RWPE2 (cell line): ENCODE measurements around the gene ACAD9.

Experiments
- ATAC-seq: fragments of 200-7000 bp; cut with Tn5 transposase; 3 replicates; pipeline ENCODE4 v1.9.1; 2021; ENCODE audit warnings: low read depth
- DNase-seq: peaks from one replicate; pipeline ENCODE4 v3.0.0-alpha.2; 2020; ENCODE audit warnings: low spot score
- H3K27ac ChIP-seq: fragments of 450-650 bp; 2 replicates; pipeline ENCODE4 v1.5.1; 2017; ENCODE audit warnings: mild to moderate bottlenecking; ENCODE audit not compliant: poor library complexity, severe bottlenecking
- H3K27me3 ChIP-seq: fragments of 250-450 bp; sonication (Bioruptor Pico); 2 replicates; pipeline ENCODE4 v1.5.1; 2021; ENCODE audit warnings: mild to moderate bottlenecking, moderate library complexity; ENCODE audit not compliant: insufficient read depth, poor library complexity, severe bottlenecking
- H3K36me3 ChIP-seq: fragments of 250-450 bp; sonication (Bioruptor Pico); 2 replicates; pipeline ENCODE4 v1.5.1; 2020; ENCODE audit warnings: low read depth, mild to moderate bottlenecking, moderate library complexity
- H3K4me1 ChIP-seq: fragments of 250-450 bp; sonication (Bioruptor Pico); 2 replicates; pipeline ENCODE4 v1.5.1; 2021; ENCODE audit warnings: mild to moderate bottlenecking, moderate library complexity; ENCODE audit not compliant: insufficient read depth, poor library complexity, severe bottlenecking
- H3K4me3 ChIP-seq: fragments of 250-450 bp; sonication (Bioruptor Pico); 2 replicates; pipeline ENCODE4 v1.5.1; 2021; ENCODE audit warnings: mild to moderate bottlenecking, moderate library complexity; ENCODE audit not compliant: severe bottlenecking
- H3K9me3 ChIP-seq: fragments of 250-450 bp; sonication (Bioruptor Pico); 2 replicates; pipeline ENCODE4 v1.5.1; 2021; ENCODE audit warnings: mild to moderate bottlenecking, moderate library complexity; ENCODE audit not compliant: severe bottlenecking
- TF ChIP-seq, protein P1 (sequence below): fragments of 450-650 bp; IDR thresholded peaks from one replicate; pipeline ENCODE4 v1.5.1; 2017; ENCODE audit warnings: mild to moderate bottlenecking, moderate library complexity; ENCODE audit not compliant: poor library complexity, severe bottlenecking

ACAD9 gene

GRCh38 chr3:128846486-128846891 is 32.9 kb upstream of the ACAD9 start:
- no peaks in the 10 kb centered on the region for H3K9me3 ChIP-seq
- no peak overlapping the region for H3K27ac ChIP-seq
- DNase-seq, result no peak
- H3K36me3 ChIP-seq, result no peaks in the 10 kb centered on the region
- no peak for ATAC-seq
- H3K4me3 ChIP-seq, result no peak overlapping the region
- H3K27me3 ChIP-seq, result no peaks in the 10 kb centered on the region
- no peaks in the 10 kb centered on the region for H3K4me1 ChIP-seq
- TF ChIP-seq, protein P1, sequence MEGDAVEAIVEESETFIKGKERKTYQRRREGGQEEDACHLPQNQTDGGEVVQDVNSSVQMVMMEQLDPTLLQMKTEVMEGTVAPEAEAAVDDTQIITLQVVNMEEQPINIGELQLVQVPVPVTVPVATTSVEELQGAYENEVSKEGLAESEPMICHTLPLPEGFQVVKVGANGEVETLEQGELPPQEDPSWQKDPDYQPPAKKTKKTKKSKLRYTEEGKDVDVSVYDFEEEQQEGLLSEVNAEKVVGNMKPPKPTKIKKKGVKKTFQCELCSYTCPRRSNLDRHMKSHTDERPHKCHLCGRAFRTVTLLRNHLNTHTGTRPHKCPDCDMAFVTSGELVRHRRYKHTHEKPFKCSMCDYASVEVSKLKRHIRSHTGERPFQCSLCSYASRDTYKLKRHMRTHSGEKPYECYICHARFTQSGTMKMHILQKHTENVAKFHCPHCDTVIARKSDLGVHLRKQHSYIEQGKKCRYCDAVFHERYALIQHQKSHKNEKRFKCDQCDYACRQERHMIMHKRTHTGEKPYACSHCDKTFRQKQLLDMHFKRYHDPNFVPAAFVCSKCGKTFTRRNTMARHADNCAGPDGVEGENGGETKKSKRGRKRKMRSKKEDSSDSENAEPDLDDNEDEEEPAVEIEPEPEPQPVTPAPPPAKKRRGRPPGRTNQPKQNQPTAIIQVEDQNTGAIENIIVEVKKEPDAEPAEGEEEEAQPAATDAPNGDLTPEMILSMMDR, result no peak

DNA sequence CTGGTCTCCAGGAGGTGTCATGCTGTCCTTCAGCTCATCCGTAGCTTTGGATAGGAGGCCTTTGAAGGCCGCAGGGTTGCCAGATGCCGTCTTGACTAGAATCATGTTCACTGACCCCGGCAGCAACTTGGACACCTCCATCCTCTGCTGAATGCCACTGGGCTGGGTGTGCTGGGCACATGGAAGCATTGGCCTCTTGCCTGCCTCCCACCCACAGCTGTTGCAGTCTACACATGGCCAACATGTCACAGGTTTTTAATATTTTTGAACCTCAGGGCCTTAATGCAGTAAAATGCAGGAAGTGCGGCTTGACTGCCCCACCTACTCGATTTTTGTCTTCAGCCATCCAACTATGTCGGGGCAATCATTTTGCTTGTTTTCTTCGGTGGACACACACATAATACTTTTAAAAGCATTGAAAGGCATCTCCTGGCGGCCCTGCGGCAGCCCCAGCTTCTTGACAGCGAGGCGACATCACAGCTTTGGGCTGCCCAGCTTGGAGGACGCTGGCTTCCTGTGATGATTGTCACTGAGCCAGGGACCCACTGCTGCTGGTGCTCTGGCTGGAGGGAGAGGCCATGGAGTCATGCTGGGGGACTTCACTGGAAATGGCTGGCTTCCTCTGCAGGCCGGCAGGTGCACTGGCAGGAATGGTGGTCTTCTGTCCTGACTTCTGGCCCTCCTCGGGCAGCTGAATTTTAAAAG is 31.6 kb upstream of the ACAD9 start:
- no peaks in the 10 kb centered on the region for H3K9me3 ChIP-seq
- ATAC-seq, result no peak
- H3K4me1 ChIP-seq, result no peaks in the 10 kb centered on the region
- no peak for DNase-seq
- no peak overlapping the region for H3K4me3 ChIP-seq
- TF ChIP-seq, protein P1, result no peak
- no peaks in the 10 kb centered on the region for H3K36me3 ChIP-seq
- H3K27me3 ChIP-seq, result no peaks in the 10 kb centered on the region
- no peak overlapping the region for H3K27ac ChIP-seq

- no peak overlapping the region for H3K4me3 ChIP-seq
- DNase-seq (no peak), ATAC-seq (no peak)
- H3K36me3 ChIP-seq, result no peaks in the 10 kb centered on the region
- H3K4me1 ChIP-seq, result no peaks in the 10 kb centered on the region
- no peaks in the 10 kb centered on the region for H3K9me3 ChIP-seq
- no peak overlapping the region for H3K27ac ChIP-seq
- H3K27me3 ChIP-seq, result no peaks in the 10 kb centered on the region
- TF ChIP-seq, protein P1, result no peak
These were observed 30.5 kb upstream of the ACAD9 start for GRCh38 chr3:128848936-128849335.

- no peak for DNase-seq
- TF ChIP-seq, protein P1, result peak; percentile 33
- no peak overlapping the region for H3K27ac ChIP-seq
- H3K36me3 ChIP-seq, result no peaks in the 10 kb centered on the region
- H3K4me3 ChIP-seq, result no peak overlapping the region
- H3K9me3 ChIP-seq, result peaks cover 3% of the 10 kb centered on the region
- H3K27me3 ChIP-seq, result no peaks in the 10 kb centered on the region
- H3K4me1 ChIP-seq, result no peaks in the 10 kb centered on the region
- no peak for ATAC-seq
These were observed 29.4 kb upstream of the ACAD9 start for GRCh38 chr3:128849911-128850455.

GRCh38 chr3:128850544-128850943 is 28.9 kb upstream of the ACAD9 start:
- TF ChIP-seq, protein P1, result peak; percentile 14
- Histone ChIP-seq H3K27ac (no peak overlapping the region), H3K27me3 (no peaks in the 10 kb centered on the region), H3K4me1 (no peaks in the 10 kb centered on the region), H3K36me3 (no peaks in the 10 kb centered on the region), H3K4me3 (no peak overlapping the region), H3K9me3 (peaks cover 3% of the 10 kb centered on the region)
- no peak for ATAC-seq
- DNase-seq, result no peak
